H1 (cell line): Measurements from ENCODE around the gene GMCL1.

Source experiments
- CTCF ChIP-seq, 3 experiments: IDR thresholded peaks; 1 replicate in 2 of 3; 2 replicates in 1 of 3; pipeline versions ENCODE4 v1.5.1 to v1.6.1; 2011; ENCODE audit warnings: low read length in 3 of 3, mild to moderate bottlenecking in 3 of 3, inconsistent platforms in 2 of 3, low read depth in 1 of 3, moderate library complexity in 1 of 3; ENCODE audit not compliant: insufficient read depth in 1 of 3; ENCODE audit errors: control extremely low read depth in 1 of 3
- POLR2A ChIP-seq, 2 experiments: IDR thresholded peaks; 1 replicate in 1 of 2; 2 replicates in 1 of 2; pipeline ENCODE4 v1.6.1; 2011; ENCODE audit warnings: low read depth in 2 of 2, low read length in 2 of 2, mild to moderate bottlenecking in 2 of 2; ENCODE audit errors: control extremely low read depth in 1 of 2
- RFX5 ChIP-seq: IDR thresholded peaks from 2 replicates; pipeline ENCODE4 v1.6.1; 2011; ENCODE audit warnings: low read depth, low read length, improper control_type of control experiment, borderline replicate concordance
- TCF12 ChIP-seq: IDR thresholded peaks from 2 replicates; pipeline ENCODE4 v1.6.1; 2011; ENCODE audit warnings: low read depth, mild to moderate bottlenecking, low read length

GRCh38 chr2:69890881-69891280, 61.4 kb downstream of the GMCL1 start:
- no peak for TF ChIP-seq TCF12
- TF ChIP-seq CTCF (IDR thresholded peaks at IDR 0.05; ENCODE audit: control extremely low read depth in 1 of 3, insufficient read depth in 1 of 3, low read depth in 1 of 3, low read length in 3 of 3), result no peak
- TF ChIP-seq POLR2A (IDR thresholded peaks at IDR 0.05; ENCODE audit: control extremely low read depth in 1 of 2, low read depth in 2 of 2, low read length in 2 of 2), result no peak
- TF ChIP-seq RFX5, result no peak
